ENCODE data around the gene SEC14L1. TPM values are rescaled to one million over a fixed set of nuclear protein-coding genes. Genes with fewer than 3 reads are reported as not detected.
A peak's percentile ranks its signal among the peaks of the same experiment; 100 is the strongest.
"Not testable (repeated sequence)": the region's sequence is repeated elsewhere in the genome, so short reads cannot be mapped to it uniquely, and the experiment has no call there.

SEC14L1 gene
- 13.9 and 16.1 TPM in 2 replicates for total RNA-seq (2014; rRNA removed; shearing (Covaris generic))

DNA sequence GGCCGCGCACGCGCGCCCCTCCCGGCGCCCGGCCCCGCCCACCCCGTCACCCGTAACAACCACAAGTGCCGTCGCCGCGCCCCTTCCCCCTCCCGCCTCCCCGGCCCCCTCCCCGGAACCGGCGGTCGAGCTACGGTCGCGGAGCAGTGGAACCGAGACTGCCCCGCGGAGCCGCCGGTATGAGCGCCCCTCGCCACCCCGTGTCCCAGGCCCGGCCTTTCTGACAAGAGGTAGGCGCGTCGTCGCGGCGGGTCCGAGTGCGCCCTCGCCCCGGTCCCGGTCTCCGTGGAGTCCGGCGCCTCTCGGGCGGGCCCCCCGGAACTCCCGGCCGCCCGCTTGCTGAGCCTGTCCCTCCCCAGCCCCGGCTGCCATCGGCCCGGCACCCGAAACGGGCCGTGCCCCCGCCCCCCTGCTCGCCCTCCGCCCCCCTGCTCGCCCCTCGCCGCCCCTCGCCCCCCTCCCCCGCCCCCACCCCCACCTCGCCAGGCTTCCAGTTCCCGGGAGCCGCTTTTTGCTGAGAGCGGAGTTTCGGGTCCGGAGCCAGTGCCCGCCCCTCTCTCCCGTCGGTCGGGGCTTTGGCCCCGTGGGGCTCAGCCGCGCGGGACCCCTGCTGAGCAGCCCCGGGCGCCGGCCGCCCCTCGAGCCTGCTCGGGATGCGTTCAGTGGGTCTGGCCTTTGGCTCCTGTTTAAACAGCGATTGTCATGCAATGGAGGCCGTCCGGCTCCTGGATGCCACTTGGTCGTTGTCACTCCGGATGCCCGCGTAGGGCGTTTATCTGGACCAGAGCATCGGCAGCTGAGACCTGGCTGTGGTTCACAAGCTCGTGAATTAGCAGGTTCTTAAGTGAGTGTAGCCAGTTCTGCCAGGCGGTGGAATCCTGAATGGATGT lies at the start of gene SEC14L1:
TSS of gene SEC14L1 (plus strand) at position 92 of the 890 bp plus-strand sequence. CDS start 2,628 bp downstream, outside the sequence.
- peak; percentile 49 for DNase-seq (ENCODE audit: low spot score)

DNA sequence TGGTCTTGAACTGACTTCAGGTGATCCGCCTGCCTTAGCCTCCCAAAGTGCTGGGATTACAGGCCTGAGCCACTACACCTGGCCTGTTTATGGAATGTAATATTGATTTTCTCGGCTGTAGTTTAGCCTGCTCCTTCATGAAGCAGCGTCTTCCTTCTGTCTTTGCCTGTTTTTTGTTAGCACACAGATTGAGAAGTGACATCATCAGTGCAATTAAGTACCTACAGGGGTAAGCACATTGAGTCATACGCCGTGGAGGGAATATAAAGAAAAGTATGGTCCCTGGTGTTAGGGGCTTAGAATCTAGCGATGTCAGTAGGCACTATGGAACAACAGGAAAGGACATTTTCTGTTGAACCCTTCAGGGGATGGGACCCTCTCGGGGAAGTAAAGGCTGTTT lies 48.7 kb upstream of the SEC14L1 start:
- no peak for DNase-seq (ENCODE audit: low spot score)

DNA sequence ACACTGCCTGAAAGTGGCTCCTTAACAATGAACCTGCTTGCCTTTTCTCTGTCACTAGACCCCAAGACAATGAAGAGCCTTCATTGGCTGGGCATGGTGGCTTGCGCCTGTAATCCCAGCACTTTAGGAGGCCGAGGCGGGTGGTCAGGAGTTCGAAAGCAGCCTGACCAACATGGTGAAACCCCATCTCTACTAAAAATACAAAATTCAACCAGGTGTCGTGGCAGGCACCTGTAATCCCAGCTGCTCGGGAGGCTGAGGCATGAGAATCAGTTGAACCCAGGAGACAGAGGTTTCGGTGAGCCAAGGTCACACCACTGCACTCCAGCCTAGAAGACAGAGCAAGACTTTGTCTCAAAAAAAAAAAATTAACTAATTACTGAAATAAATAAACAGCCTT lies 45.3 kb upstream of the SEC14L1 start:
- DNase-seq (ENCODE audit: low spot score): no peak

DNA sequence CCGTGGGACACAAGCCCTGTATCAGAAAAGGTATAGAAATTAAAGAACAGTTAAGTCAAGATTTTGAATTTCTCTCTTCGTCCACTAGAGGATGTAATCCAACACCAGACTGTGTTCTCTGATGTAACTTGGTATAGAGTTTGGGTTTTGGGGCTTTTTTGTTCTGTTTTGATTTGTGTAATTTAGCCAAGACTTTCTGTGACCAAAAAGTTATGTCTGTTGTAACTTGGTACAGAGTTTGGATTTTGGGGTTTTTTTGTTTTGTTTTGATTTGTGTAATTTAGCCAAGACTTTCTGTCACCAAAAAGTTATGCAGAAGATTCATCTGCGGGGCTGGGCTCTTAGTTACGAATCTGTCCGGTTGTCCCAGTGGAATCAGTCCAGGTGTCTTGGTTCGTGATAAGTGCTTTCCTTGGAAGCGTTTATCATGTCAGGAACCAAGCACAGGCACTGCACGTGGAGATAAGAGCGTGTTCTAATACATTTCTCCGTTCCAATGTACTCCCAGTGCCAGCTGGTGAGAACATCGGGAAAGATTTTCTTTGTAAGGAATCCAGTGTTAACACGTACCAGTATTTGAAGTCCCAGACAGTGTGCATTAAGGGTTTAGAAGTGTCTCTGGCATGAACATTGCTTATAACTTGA lies 44.1 kb upstream of the SEC14L1 start:
- DNase-seq (ENCODE audit: low spot score): peak; percentile 41

DNA sequence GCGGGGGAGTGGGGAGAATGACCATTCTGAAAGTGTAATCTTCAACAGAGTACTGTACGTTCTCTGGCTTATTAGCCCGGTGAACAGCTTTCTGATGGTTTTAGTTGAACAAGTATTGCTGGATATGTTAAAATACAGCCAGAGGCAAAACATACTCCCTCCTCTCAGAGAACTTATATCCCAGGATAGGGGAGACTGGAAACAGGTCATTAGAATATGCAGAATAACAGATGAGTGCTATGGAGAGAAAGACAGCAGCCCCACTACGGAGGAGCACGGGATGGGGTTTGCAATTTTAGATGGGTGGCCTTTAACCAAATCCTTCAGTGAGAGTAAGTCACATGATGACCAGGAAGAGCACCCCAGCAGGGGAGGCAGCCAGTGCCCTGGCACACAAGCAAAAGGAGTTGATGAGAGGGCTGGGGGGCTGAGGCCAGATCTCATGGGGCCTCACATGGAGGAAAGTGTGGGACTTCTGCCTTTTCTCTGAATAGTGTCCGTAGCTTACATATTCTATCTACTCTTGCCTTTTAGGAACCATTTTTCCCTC lies 43.1 kb upstream of the SEC14L1 start:
- no peak for DNase-seq (ENCODE audit: low spot score)

DNA sequence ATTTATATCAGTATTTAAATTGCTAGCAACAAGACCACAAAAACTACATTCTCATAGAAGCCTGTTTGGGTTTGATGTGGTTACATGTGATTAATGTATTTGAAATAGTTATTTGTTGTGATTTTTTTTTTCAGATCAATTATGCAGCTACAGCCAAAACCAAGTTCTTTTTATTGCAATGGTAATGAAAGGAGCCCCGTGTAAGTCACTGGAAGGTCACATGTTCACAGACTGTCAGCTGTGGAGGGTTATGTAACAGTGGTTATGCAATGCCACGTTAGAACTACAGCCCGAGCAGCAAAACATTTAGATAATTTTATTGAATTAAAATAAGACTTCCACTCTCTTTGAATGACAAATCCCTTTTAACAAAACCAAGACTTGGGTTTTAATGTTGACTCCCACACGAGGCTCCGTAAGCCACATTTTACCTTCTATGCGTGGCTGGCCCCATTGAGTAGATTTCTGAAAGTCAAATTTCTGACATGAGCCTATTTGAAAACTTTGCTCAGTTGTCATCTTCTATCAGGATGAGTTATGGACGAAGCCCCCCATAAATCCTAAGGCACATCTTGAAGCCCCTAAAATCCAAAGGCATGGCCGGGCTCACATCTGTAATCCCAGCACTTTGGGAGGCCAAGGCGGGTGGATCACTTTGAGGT lies 41.8 kb upstream of the SEC14L1 start:
- DNase-seq (ENCODE audit: low spot score): no peak

DNA sequence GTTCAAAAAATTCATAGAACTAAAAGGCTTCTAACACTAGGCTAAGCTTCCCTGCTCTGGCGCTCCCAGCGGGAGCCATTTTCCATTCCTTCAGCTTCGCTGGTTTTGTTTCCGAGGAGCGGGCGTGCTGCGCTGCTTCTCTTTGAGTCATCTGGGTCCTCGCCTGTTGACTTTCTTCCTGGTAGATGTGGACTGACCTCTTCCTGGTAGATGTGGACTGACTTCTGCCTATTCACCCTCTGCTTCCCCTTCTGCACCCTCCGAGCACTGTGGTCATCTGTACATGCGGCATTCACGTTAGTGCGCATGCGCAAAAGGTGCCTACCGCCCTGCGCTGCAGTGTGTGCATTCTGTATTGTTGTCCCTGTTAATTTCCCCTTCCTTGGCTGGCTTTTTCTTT lies 40.8 kb upstream of the SEC14L1 start:
- no peak for DNase-seq (ENCODE audit: low spot score)

DNA sequence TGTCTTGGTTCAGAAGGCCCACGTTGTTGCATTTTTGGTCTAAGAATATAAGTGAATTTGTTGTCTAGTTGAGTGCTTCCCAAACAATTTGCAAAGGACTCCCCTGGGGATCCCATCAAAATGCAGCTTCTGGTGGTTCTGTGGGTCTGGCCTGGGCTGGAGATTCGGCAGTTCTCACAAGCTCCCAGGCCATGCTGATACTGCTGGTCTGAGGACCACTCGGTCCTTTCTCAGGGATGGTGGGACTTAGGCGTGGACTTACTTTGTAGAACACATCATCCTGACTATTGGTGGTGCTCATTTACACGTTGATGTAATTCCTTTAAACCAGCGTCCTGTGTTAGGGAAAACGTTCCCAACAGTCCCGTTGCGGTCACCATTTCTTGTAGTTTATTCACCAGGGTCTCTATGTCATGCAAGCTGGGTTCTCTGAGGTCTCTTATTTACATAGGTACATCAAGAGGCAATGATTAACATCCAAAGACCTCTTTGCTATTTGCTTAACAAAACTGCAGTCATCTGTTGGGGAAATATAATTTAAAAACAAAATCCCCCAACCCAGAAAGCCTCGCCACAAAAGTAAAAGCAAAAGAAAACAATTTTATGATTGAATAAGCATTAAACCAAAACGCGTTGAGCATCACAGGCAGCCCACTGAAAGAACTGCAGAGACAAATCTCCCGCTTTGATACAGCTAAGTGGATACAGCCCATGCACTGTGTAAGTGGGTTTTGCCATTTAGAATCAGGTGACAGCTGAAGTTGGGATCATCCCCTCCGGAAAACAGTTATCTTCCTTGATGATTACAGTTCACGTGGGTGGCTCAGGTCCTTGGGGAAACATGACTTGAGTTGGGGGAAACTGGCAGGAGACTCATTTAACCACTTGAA lies 39.0 kb upstream of the SEC14L1 start:
- no peak for DNase-seq (ENCODE audit: low spot score)

DNA sequence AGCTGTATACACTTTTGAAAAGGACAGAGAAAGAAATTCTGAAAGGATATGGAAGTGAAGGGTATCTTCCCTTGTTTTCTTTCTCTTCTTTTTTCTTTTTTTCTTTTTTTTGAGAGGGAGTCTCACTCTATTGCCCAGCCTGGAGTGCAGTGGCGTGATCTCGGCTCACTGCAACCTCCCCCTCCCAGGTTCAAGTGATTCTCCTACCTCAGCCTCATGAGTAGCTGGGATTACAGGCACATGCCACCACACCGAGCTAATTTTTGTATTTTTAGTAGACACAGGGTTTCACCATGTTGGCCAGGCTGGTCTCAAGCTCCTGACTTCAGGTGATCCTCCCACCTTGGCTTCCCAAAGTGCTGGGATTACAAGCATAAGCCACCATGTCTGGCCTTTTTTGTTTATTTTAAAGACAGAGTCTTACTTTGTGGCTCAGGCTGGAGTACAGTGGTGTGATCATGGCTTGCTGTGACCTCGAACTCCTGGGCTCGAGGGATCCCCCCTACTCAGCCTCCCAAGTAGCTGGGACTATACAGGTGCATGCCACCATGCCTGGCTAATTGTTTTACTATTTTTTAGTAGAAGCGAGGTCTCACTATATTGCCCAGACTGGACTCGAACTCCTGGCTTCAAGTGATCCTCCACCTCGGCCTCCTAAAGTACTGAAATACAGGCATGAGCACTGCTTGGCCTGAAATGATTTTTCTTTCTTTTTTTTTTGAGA lies 38.2 kb upstream of the SEC14L1 start:
- DNase-seq (ENCODE audit: low spot score): not testable (repeated sequence)

DNA sequence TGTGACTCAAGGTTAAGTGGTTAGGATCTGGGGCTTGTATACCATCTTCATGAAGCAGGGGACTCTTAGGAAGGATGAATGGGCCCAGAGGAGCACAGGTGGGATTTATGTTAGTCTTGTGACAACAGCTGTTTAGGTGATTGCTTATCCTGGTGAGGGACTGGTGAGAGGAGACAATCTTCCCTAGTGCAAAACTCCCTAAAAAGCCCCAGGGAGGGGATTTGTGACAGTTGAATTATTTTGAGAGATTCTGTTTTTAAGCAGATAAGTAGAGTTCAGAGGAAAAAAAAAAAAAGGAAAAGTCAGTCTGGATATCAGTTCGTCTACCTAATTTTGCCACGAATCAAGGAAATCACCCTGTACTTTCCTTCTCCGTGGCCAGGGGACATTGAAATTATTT lies 35.1 kb upstream of the SEC14L1 start:
- no peak for DNase-seq (ENCODE audit: low spot score)

DNA sequence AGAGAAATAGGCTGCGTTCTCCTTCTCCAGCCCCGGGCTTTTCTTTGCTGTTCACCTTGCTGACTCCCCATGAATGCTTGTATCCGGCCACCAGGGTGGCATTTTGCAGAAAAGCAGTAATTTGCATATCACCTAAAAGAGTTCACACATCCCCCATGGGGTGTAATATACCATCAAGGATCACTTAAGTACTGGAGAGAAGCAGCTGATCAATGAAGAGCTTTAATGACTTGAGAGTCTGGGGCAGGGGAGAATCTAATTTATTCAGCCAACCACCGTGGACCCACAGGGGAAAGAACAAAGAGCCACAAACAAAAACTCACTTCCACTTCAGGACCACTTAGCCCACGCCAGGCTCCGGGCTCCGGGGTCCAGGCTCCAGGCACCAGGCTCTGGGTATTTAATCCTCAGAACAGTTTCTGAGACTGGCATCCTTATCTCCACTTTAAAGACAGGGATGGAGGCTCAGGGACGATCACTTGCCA lies 33.9 kb upstream of the SEC14L1 start:
- no peak for DNase-seq (ENCODE audit: low spot score)

DNA sequence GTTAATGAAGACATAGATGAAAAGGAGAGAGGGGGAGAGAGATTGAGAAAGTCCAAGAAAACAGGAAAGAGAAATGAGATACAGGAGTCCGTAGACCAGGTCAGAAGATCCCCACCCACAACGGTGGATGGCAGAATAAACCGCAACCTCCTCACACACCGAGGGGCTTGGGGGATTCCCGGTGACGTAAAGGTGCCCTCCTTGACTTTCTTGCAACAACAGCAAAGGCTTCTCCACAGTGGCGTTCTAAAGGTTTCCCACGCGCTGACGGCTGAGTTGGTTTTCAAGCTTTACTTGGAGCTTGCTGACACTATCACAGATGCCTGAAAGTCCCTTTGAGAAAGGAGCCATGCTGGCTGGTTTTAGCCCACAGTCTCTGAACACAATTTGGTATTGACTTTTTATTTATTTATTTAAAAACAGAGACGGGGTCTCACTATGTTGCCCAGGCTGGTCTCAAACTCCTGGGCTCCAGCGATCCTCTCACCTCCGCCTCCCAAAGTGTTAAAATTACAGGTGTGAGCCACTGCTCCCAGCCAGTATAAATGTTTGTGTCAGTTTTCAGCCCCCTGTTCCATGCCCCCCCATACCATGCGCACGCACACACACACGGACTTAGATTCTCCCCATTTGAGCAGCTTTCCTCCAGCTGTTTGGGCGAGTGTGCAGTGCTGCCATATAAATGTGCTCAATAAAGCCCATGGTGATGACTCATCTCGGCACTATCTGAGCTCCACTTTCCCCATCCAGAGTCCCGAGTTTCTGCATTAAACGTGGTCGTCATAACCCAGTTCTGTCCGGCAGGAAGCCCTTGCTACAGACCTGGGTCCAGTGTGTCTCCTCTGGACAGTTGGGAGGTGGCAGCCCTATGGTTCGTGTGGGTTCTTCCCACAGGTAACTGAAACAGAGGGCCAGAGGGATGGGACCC lies 33.0 kb upstream of the SEC14L1 start:
- no peak for DNase-seq (ENCODE audit: low spot score)

DNA sequence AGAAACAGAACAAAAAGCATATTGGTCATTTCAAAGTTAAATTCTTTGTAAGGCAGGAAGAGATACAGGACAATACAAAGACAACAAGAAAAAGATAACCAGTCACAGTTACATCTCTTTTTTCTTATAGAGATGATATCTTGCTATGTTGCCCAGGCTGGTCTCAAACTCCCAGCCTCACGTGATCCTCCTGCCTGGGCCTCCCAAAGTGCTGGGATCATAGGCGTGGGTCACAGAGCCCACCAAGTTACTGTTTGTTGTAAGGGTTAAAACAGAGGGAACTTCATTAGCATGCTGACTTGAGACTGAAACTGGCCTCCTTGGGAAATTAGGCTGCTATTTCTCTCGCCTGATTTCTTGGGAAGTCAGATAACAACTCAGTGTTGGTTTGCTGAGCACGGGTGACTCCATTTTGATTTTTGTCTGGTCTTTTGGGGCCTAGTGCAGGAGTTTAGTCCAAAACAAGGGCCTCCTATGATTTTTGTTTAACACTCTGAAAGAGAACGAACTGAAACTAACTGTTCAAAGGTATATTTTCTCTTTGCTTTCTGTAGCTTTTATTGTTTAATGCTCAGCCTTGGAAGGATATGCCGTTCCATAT lies 31.5 kb upstream of the SEC14L1 start:
- DNase-seq (ENCODE audit: low spot score): no peak

DNA sequence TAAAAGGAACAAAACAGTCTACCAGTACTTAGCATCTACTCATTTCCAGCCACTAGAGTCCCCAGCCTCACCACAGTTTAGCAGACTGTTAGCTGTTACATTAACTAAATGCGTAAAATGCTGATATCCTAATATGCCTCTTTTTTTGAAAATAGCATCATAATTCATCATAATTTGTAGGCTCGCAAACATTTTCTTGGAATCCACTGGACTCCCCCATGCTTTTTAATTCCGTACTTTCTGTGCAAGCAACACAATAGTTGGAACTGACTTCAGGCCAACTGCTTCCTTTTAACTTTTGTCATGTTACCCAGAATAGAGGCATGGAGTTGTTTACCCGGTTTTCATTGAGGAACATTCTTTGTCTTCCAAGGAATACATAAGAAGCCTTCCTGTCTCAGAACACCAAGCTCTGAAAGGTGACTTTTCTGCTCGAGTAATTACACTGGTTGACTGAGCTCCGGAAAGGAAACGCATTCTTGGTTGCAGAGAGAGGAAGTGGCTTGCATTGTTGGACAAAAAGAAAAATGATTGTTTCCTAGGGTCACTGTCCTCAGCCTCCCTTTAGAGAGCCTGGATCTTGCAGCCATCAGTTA lies 30.9 kb upstream of the SEC14L1 start:
- DNase-seq (ENCODE audit: low spot score): no peak

DNA sequence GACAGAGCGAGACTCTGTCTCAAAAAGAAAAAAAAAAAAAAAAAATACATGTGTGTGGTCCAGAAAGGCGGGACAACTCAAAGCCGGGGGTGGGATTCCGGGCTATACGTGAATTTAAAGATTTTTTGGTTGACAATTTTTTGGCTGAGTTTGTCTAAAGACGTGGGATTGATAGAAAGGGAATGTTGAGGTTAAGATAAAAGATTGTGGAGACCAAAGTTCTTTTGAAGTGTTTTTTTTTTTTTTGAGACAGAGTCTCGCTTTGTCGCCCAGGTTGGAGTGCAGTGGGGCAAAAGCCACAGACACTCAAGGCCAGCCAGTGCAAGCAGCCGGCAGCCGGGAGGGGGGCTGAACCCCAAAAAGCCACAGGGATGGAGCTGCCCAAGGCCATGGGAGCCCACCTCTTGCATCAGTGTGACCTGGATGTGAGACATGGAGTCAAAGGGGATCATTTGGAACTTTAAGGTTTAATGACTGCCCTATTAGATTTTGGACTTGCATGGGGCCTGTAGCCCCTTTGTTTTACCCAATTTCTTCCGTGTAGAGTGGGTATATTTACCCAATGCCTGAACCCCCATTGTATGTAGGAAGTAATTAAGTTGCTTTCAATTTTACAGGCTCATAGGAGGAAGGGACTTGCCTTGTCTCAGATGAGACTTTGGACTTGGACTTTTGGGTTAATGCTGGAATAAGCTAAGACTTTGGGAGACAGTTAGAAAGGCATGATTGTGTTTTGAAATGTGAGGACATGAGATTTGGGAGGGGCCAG lies 29.4 kb upstream of the SEC14L1 start:
- not testable (repeated sequence) for DNase-seq (ENCODE audit: low spot score)

DNA sequence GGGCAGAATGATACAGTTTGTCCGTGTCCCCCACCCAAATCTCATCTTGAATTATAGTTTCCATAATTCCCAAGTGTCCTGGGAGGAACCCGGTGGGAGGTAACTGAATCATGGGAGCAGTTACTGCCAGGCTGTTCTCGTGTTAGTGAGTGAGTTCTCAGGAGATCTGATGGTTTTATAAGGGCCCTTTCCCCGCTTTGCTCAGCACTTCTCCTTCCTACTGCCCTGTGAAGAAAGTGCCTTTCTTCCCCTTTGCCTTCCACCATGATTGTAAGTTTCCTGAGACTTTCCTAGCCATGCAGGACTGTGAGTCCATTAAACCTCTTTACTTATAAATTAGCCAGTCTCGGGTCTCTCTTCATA lies 28.9 kb upstream of the SEC14L1 start:
- no peak for DNase-seq (ENCODE audit: low spot score)

DNA sequence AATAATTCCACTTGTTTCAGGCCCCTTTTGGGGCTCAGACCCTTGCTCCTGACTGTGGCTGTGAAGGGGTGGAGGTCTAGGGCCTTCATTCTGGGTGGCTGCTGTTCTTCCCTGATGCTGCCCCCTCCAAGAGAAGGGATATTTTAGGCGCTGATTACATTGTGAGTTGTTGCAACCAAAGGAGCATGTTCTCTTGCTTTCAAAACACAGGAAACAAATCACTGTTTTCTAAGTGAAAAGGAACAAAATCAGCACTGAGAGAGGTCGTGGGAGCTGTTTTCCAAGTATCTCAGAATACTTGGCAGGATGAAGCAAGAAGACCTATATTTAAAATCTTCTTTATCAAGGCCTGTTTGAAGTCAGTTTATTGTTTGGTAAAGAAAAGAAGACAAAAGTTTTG lies 25.3 kb upstream of the SEC14L1 start:
- no peak for DNase-seq (ENCODE audit: low spot score)

DNA sequence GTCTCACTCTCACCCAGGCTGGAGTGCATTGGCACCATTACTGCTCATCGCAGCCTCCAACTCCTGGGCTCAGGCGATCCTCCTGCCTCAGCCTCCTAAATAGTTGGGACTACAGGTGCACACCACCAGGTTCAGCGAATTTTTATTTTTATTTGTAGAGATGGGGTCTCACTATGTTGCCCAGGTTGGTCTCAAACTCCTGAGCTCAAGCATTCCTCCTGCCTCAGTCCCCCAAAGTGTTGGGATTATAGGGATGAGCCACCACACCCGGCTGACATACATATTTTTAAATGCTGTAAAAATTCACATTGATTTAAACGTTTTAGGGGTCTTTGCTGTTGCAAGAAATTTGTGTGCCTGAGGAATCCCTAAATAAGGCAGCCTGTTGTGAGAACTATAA lies 24.8 kb upstream of the SEC14L1 start:
- DNase-seq (ENCODE audit: low spot score): no peak
